ENCODE measurements around the gene CLMP. TPM values are rescaled to one million over a fixed set of nuclear protein-coding genes. Genes with fewer than 3 reads are reported as not detected.

The CLMP gene
- polyA plus RNA-seq, 2 donors, result 2.9 to 4.2 TPM

GRCh38 chr11:123219066-123219690 is 24.1 kb upstream of the CLMP start:
- H3K36me3 ChIP-seq (ENCODE audit: control insufficient read depth in 2 of 2, insufficient read depth in 2 of 2, low read length in 1 of 2), result no peaks in the 10 kb centered on the region
- H3K4me3 ChIP-seq (ENCODE audit: low read depth in 1 of 2, low read length in 2 of 2), result no peak overlapping the region
- no peak overlapping the region for H3K27ac ChIP-seq (ENCODE audit: low read depth in 2 of 2, low read length in 1 of 2)
- H3K4me1 ChIP-seq (ENCODE audit: control insufficient read depth in 2 of 2, insufficient read depth in 2 of 2, low read length in 1 of 2), result no peaks in the 10 kb centered on the region
- peaks cover 0 to 3% of the 10 kb centered on the region in 2 donors for H3K9me3 ChIP-seq (ENCODE audit: control insufficient read depth in 2 of 2, insufficient read depth in 1 of 2, low read depth in 1 of 2, low read length in 1 of 2)
- H3K27me3 ChIP-seq (ENCODE audit: control insufficient read depth in 1 of 2, insufficient read depth in 2 of 2, low read length in 2 of 2), result no peaks in the 10 kb centered on the region
- 67 to 69% methylated on average over 9 of the region's 9 CpGs for WGBS, 2 donors

- no peaks in the 10 kb centered on the region for H3K4me1 ChIP-seq (ENCODE audit: control insufficient read depth in 2 of 2, insufficient read depth in 2 of 2, low read length in 1 of 2)
- peaks cover 0 to 3% of the 10 kb centered on the region in 2 donors for H3K9me3 ChIP-seq (ENCODE audit: control insufficient read depth in 2 of 2, insufficient read depth in 1 of 2, low read depth in 1 of 2, low read length in 1 of 2)
- H3K27ac ChIP-seq (ENCODE audit: low read depth in 2 of 2, low read length in 1 of 2), result no peak overlapping the region
- H3K27me3 ChIP-seq (ENCODE audit: control insufficient read depth in 1 of 2, insufficient read depth in 2 of 2, low read length in 2 of 2), result no peaks in the 10 kb centered on the region
- no peak overlapping the region for H3K4me3 ChIP-seq (ENCODE audit: low read depth in 1 of 2, low read length in 2 of 2)
- 79 to 85% methylated on average over 5 of the region's 5 CpGs for WGBS, 2 donors
- no peaks in the 10 kb centered on the region for H3K36me3 ChIP-seq (ENCODE audit: control insufficient read depth in 2 of 2, insufficient read depth in 2 of 2, low read length in 1 of 2)
Measured at GRCh38 chr11:123218451-123218850, 23.4 kb upstream of the CLMP start.

GRCh38 chr11:123217897-123218296 is 22.8 kb upstream of the CLMP start:
- no peaks in the 10 kb centered on the region for H3K27me3 ChIP-seq (ENCODE audit: control insufficient read depth in 1 of 2, insufficient read depth in 2 of 2, low read length in 2 of 2)
- H3K4me1 ChIP-seq (ENCODE audit: control insufficient read depth in 2 of 2, insufficient read depth in 2 of 2, low read length in 1 of 2), result no peaks in the 10 kb centered on the region
- H3K27ac ChIP-seq (ENCODE audit: low read depth in 2 of 2, low read length in 1 of 2), result no peak overlapping the region
- H3K4me3 ChIP-seq (ENCODE audit: low read depth in 1 of 2, low read length in 2 of 2), result no peak overlapping the region
- H3K36me3 ChIP-seq (ENCODE audit: control insufficient read depth in 2 of 2, insufficient read depth in 2 of 2, low read length in 1 of 2), result no peaks in the 10 kb centered on the region
- WGBS, 2 donors, result 23 to 28% methylated on average over 3 of the region's 3 CpGs
- peaks cover 0 to 3% of the 10 kb centered on the region in 2 donors for H3K9me3 ChIP-seq (ENCODE audit: control insufficient read depth in 2 of 2, insufficient read depth in 1 of 2, low read depth in 1 of 2, low read length in 1 of 2)

- WGBS, 2 donors, result 89% methylated on average over 12 of the region's 12 CpGs
- Histone ChIP-seq H3K9me3 (ENCODE audit: control insufficient read depth in 2 of 2, insufficient read depth in 1 of 2, low read depth in 1 of 2, low read length in 1 of 2) (no peaks in the 10 kb centered on the region), H3K4me3 (ENCODE audit: low read depth in 1 of 2, low read length in 2 of 2) (no peak overlapping the region), H3K4me1 (ENCODE audit: control insufficient read depth in 2 of 2, insufficient read depth in 2 of 2, low read length in 1 of 2) (peaks cover 0 to 4% of the 10 kb centered on the region in 2 donors), H3K27ac (ENCODE audit: low read depth in 2 of 2, low read length in 1 of 2) (no peak overlapping the region), H3K36me3 (ENCODE audit: control insufficient read depth in 2 of 2, insufficient read depth in 2 of 2, low read length in 1 of 2) (no peaks in the 10 kb centered on the region), H3K27me3 (ENCODE audit: control insufficient read depth in 1 of 2, insufficient read depth in 2 of 2, low read length in 2 of 2) (no peaks in the 10 kb centered on the region)
Measured at GRCh38 chr11:123216249-123216648, 21.2 kb upstream of the CLMP start.

GRCh38 chr11:123214940-123215339 is 19.9 kb upstream of the CLMP start:
- Histone ChIP-seq H3K27me3 (ENCODE audit: control insufficient read depth in 1 of 2, insufficient read depth in 2 of 2, low read length in 2 of 2) (no peaks in the 10 kb centered on the region), H3K4me3 (ENCODE audit: low read depth in 1 of 2, low read length in 2 of 2) (no peak overlapping the region), H3K27ac (ENCODE audit: low read depth in 2 of 2, low read length in 1 of 2) (no peak overlapping the region), H3K9me3 (ENCODE audit: control insufficient read depth in 2 of 2, insufficient read depth in 1 of 2, low read depth in 1 of 2, low read length in 1 of 2) (no peaks in the 10 kb centered on the region), H3K4me1 (ENCODE audit: control insufficient read depth in 2 of 2, insufficient read depth in 2 of 2, low read length in 1 of 2) (peaks cover 0 to 5% of the 10 kb centered on the region in 2 donors), H3K36me3 (ENCODE audit: control insufficient read depth in 2 of 2, insufficient read depth in 2 of 2, low read length in 1 of 2) (no peaks in the 10 kb centered on the region)
- WGBS, 2 donors, result 89 to 92% methylated on average over 1 of the region's 1 CpG

GRCh38 chr11:123214396-123214795 is 19.3 kb upstream of the CLMP start:
- no peaks in the 10 kb centered on the region for H3K36me3 ChIP-seq (ENCODE audit: control insufficient read depth in 2 of 2, insufficient read depth in 2 of 2, low read length in 1 of 2)
- H3K27ac ChIP-seq (ENCODE audit: low read depth in 2 of 2, low read length in 1 of 2), result no peak overlapping the region
- H3K4me1 ChIP-seq (ENCODE audit: control insufficient read depth in 2 of 2, insufficient read depth in 2 of 2, low read length in 1 of 2), result peaks cover 0 to 5% of the 10 kb centered on the region in 2 donors
- 67 to 76% methylated on average over 4 of the region's 4 CpGs for WGBS, 2 donors
- no peak overlapping the region for H3K4me3 ChIP-seq (ENCODE audit: low read depth in 1 of 2, low read length in 2 of 2)
- H3K27me3 ChIP-seq (ENCODE audit: control insufficient read depth in 1 of 2, insufficient read depth in 2 of 2, low read length in 2 of 2), result no peaks in the 10 kb centered on the region
- H3K9me3 ChIP-seq (ENCODE audit: control insufficient read depth in 2 of 2, insufficient read depth in 1 of 2, low read depth in 1 of 2, low read length in 1 of 2), result no peaks in the 10 kb centered on the region

GRCh38 chr11:123213307-123213771 is 18.3 kb upstream of the CLMP start:
- Histone ChIP-seq H3K27ac (ENCODE audit: low read depth in 2 of 2, low read length in 1 of 2) (no peak overlapping the region), H3K36me3 (ENCODE audit: control insufficient read depth in 2 of 2, insufficient read depth in 2 of 2, low read length in 1 of 2) (no peaks in the 10 kb centered on the region), H3K4me3 (ENCODE audit: low read depth in 1 of 2, low read length in 2 of 2) (no peak overlapping the region), H3K4me1 (ENCODE audit: control insufficient read depth in 2 of 2, insufficient read depth in 2 of 2, low read length in 1 of 2) (peaks cover 0 to 5% of the 10 kb centered on the region in 2 donors), H3K9me3 (ENCODE audit: control insufficient read depth in 2 of 2, insufficient read depth in 1 of 2, low read depth in 1 of 2, low read length in 1 of 2) (no peaks in the 10 kb centered on the region), H3K27me3 (ENCODE audit: control insufficient read depth in 1 of 2, insufficient read depth in 2 of 2, low read length in 2 of 2) (no peaks in the 10 kb centered on the region)
- WGBS, 2 donors, result 69 to 92% methylated on average over 11 of the region's 11 CpGs

GRCh38 chr11:123212406-123212805 is 17.4 kb upstream of the CLMP start:
- Histone ChIP-seq H3K9me3 (ENCODE audit: control insufficient read depth in 2 of 2, insufficient read depth in 1 of 2, low read depth in 1 of 2, low read length in 1 of 2) (no peaks in the 10 kb centered on the region), H3K27ac (ENCODE audit: low read depth in 2 of 2, low read length in 1 of 2) (no peak overlapping the region), H3K4me1 (ENCODE audit: control insufficient read depth in 2 of 2, insufficient read depth in 2 of 2, low read length in 1 of 2) (peaks cover 0 to 5% of the 10 kb centered on the region in 2 donors), H3K4me3 (ENCODE audit: low read depth in 1 of 2, low read length in 2 of 2) (no peak overlapping the region), H3K36me3 (ENCODE audit: control insufficient read depth in 2 of 2, insufficient read depth in 2 of 2, low read length in 1 of 2) (no peaks in the 10 kb centered on the region), H3K27me3 (ENCODE audit: control insufficient read depth in 1 of 2, insufficient read depth in 2 of 2, low read length in 2 of 2) (no peaks in the 10 kb centered on the region)
- 29 to 41% methylated on average over 1 of the region's 1 CpG for WGBS, 2 donors

- no peak overlapping the region for H3K4me3 ChIP-seq (ENCODE audit: low read depth in 1 of 2, low read length in 2 of 2)
- peaks cover 0 to 5% of the 10 kb centered on the region in 2 donors for H3K4me1 ChIP-seq (ENCODE audit: control insufficient read depth in 2 of 2, insufficient read depth in 2 of 2, low read length in 1 of 2)
- H3K27me3 ChIP-seq (ENCODE audit: control insufficient read depth in 1 of 2, insufficient read depth in 2 of 2, low read length in 2 of 2), result no peaks in the 10 kb centered on the region
- H3K27ac ChIP-seq (ENCODE audit: low read depth in 2 of 2, low read length in 1 of 2), result no peak overlapping the region
- 45 to 60% methylated on average over 8 of the region's 8 CpGs for WGBS, 2 donors
- no peaks in the 10 kb centered on the region for H3K36me3 ChIP-seq (ENCODE audit: control insufficient read depth in 2 of 2, insufficient read depth in 2 of 2, low read length in 1 of 2)
- no peaks in the 10 kb centered on the region for H3K9me3 ChIP-seq (ENCODE audit: control insufficient read depth in 2 of 2, insufficient read depth in 1 of 2, low read depth in 1 of 2, low read length in 1 of 2)
Measured at GRCh38 chr11:123211981-123212380, 16.9 kb upstream of the CLMP start.

GRCh38 chr11:123211149-123211852 is 16.3 kb upstream of the CLMP start:
- H3K27ac ChIP-seq (ENCODE audit: low read depth in 2 of 2, low read length in 1 of 2), result no peak overlapping the region
- H3K9me3 ChIP-seq (ENCODE audit: control insufficient read depth in 2 of 2, insufficient read depth in 1 of 2, low read depth in 1 of 2, low read length in 1 of 2), result no peaks in the 10 kb centered on the region
- H3K4me3 ChIP-seq (ENCODE audit: low read depth in 1 of 2, low read length in 2 of 2), result no peak overlapping the region
- H3K4me1 ChIP-seq (ENCODE audit: control insufficient read depth in 2 of 2, insufficient read depth in 2 of 2, low read length in 1 of 2), result peaks cover 0 to 5% of the 10 kb centered on the region in 2 donors
- WGBS, 2 donors, result 25 to 44% methylated on average over 11 of the region's 11 CpGs
- H3K27me3 ChIP-seq (ENCODE audit: control insufficient read depth in 1 of 2, insufficient read depth in 2 of 2, low read length in 2 of 2), result no peaks in the 10 kb centered on the region
- H3K36me3 ChIP-seq (ENCODE audit: control insufficient read depth in 2 of 2, insufficient read depth in 2 of 2, low read length in 1 of 2), result no peaks in the 10 kb centered on the region
